GM19193 (cell line): ENCODE data around the gene NUP205.

Source experiments
- POLR2A ChIP-seq: IDR thresholded peaks from 4 replicates; pipeline ENCODE4 v1.6.1; 2011; ENCODE audit not compliant: insufficient read depth, insufficient read length; ENCODE audit errors: extremely low read depth

The NUP205 gene

DNA sequence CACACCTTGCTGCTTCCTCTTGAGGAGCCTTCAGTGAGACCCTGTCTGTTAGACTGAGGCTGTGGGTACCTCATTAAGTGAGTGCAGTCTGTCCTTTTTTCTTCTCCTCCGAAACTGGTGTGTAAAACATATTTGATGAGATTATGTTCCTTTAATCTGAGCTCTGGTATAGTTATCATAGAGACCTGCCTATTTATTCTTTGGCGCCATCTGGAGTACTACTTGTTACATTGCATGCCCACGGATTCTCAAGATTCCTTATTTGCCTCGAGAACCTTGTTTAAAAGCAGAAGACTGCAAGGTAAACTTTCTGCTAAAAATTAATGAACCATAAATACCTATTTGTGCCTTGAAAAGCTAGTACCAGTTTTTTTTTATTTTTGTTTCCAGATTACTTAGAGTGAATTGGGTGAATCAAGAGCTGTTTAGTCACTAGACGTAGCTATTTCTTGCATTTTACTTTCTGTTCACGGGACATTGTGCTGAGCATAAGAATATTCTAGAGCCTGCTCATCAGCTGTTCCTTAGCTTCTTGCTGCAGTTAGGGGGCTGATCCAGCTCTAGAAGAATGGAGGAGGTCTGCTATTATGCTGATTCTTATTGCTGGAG is 87.7 kb downstream of the NUP205 start:
- no peak for TF ChIP-seq POLR2A

DNA sequence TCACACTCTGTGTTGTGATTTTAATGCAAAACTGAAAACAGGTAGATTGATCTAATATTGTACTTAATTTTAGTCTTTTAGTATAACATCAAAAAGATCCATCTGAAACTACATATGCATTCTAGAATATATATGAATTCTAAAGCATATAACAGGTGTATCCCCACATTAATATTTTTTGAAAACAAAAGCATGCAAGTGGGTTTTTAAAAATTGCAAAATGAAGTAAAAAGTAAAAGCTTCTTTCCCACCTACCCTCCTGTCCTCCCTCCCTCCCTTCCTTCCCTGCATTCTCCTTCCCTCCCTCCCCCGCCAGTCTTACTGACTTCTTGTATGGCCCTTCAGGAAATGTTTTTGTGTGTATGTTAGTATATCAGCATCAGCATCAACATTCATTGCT is 90.0 kb downstream of the NUP205 start:
- TF ChIP-seq POLR2A = no peak

DNA sequence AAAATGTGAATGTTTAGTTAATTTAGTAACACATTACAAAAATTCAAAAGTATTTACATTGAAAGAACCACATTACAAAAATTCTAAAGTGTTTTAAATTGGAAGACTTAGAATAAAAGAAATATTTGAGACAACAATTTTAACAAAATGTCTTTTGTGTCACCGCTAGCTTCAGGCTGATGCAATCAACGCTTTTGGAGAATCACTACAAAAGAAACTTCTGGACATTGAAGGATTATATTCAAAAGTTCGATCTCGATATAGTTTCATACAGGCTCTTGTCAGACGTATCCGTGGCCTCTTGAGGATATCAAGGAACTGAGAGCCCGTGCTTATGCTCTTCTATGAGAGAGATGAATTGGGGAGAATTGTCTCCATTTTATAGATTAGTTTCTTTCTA is 90.5 kb downstream of the NUP205 start:
- no peak for TF ChIP-seq POLR2A

DNA sequence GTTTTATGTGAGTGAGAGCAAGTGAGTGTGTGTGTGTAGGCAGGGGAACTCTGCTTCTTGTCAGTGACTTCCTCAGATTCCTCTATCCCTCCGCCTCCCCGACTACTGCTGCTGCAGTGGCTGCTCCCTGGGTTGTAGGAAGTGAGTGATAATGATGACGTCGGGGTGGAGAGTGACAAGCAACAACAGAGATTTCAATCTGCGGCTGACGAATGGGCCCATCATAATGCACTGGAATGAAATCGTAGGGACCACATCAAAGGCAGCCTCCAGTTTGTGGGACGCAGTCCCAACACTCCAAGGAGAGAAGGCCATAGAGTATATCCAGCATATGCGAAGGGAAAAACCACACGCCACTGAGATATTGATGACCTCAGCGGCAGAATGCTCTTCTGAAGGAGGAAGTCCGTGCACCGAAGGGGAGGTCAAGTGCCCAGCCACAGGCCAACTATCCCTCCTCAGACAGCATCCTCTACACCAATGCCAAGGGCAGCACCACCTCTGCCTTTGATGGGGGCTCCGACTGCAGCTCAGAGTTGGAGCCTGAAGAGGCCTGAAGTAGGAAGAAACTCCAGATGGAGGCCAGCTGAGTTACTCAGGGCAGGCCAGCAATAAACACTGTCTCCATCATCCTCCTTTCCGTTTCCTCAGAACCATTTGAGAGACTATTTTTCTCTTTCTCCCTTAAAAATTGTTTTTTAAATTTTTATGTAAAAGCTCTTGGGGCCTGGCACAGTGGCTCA is 93.3 kb downstream of the NUP205 start:
- no peak for TF ChIP-seq POLR2A

DNA sequence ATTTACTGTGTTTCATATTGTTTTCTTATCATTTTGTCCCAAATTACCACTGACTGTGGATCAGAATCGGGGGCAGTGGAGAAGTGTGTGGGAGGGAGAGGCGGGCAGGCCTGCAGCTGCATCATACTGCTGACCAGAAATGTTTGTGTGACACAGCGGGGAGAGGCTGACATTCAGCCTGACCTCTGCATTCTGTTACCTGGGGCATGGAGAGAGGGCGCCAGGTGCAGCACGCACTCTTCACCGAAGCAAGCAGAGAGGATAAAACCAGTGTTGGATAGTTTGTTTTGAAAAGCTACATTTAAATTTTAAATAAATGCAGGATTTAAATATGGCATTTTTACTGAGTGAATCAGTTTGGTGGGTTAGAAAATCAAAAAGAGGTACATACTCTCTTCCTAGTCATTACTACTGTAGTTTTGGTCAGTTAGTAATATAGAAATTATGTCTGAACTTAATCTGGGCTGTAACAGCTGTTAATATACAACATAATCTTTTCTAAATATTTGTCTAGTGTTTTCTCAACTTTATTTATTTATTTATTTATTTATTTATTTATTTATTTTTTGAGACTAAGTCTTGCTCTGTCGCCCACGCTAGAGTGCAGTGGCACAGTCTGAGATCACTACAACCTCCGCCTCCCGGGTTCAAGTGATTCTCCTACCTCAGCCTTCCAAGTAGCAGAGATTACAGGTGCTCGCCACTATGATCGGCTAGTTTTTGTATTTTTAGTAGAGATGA is 95.8 kb downstream of the NUP205 start:
- no peak for TF ChIP-seq POLR2A

DNA sequence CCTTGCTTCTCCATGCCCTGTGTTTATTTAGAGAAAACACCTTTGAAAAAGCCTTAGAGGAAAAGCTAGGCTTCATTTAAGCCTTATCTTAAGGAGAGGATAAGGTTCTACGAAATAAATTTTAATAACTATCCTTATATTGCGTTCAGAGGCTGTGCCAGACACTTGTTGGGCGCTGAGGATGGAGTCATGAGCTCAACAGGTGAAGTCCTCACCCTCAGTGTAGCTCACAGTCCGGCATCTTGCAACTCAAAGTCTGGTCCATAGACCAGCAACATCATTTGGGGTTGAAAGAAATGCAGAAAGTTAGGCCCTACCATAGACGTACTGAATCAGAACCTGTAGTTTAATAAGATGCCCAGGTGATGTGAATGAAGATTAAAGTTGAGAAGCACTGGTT is 100.8 kb downstream of the NUP205 start:
- no peak for TF ChIP-seq POLR2A

DNA sequence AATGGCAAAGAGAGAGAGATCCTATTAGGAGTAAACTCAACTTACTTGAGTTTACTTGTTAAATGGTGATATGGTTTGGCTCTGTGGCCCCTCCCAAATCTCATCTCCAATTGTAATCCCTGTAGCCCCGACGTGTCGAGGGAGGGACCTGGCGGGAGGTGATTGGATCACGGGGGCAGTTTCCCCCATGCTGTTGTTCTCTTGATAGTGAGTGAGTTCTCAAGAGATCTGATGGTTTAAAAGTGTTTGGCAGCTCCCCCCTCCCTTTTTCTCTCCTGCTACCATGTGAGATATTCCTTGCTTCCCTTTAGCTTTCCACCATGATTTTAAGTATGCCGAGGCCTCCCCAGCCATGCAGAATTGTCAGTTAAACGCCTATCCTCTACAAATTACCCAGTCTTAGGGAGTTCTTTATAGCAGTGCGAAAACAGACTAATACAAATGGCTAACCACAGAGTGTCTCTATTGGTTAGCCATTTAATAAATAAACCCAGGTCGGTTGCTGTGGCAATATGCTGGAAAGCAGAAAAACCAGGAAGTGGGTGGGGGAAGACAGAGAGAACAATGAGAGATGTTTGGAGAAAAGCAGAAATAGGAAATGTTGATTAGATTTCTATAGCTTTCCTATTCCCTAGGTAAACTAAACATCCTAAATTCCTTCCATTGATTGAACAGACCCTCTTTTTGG is 101.6 kb downstream of the NUP205 start:
- TF ChIP-seq POLR2A = no peak

DNA sequence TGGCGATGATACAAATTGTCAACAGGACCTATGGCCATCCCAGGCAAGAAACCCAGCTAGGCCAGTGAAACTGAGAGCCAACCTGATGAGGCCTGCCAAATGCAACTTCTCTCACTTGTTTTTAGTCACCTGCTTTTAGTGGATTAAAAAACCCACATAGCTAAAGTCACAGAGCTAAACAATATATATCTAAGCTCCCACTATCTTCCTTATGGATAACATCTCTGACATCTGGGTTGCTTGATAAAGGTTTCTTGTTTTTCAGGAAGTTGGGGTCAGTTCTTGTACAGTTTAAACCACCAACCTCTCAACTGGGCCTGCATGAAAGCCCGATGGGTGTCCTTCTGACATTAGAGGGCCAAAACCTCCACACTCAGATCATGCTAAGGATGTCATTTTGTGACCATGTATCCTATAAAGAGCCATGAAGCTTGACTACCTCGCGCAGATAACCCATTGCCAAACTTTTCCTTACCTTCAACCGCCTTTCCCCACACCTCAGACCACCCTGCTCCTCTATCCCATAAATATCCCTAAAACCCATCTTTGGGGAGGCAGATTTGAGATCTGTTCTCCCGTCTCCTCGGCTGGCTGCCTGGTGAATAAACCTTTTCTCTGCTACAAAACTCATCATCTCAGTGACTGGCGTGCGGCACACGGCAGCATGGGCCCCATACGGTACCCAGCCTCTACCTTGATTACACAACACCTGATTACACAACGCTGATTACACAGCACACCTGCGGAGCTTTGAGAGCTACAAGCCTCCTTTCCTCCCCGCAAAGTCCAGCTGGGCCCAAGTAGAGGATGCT is 103.8 kb downstream of the NUP205 start:
- TF ChIP-seq POLR2A = no peak

DNA sequence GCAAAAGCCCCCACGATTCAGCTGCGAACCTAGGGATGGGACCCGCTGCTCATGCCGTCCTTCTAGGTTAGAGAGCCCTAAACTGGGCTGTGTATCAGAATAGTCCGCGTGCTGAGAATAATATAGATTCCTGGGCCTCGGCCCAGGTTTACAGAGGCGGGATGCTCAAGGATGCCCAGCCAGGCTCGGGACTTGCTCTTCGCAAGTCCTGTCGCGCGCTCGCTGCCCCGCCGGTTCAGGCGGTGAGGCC is 104.3 kb downstream of the NUP205 start:
- TF ChIP-seq POLR2A = no peak

DNA sequence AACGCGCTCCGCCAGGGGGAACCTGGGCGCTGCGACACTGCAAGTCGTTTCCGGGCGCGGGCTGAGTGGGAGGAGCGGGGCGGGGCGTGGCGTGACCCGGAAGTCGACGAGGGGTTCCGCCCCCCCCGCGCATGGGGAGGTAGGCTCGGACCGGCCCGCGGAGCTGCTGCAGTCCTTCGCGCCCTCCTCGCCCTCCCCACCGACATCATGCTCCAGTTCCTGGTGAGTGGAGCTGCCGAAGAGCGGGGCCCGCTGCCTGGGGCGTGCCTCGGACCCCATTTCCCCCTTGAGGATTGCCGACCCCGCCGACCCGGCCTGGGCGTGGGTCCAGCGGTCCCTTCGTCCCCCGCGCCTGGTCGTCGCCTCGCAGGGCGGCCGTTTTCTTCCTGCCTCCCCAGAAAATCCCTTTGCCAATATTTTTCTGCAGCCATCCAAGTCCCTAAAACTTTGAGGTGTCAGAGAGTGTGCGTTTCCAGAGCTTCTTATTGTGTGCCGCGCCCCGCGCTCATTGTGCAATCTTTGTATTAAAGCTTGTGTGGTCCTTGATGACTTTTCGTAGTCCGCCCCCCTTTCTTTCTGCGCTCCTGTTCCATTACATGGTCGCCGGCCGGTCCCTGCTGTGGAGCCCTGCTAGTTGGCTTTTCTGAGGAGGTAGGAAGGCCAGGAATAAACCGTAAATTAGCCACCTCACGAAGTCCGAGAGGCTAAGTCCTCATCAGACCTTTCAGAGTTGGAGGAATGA is 104.8 kb downstream of the NUP205 start, which contains the start of gene STMP1:
Gene STMP1, plus strand, starts transcription at position 142 of the 742 bp plus-strand sequence.
- TF ChIP-seq POLR2A = peak; percentile 95

DNA sequence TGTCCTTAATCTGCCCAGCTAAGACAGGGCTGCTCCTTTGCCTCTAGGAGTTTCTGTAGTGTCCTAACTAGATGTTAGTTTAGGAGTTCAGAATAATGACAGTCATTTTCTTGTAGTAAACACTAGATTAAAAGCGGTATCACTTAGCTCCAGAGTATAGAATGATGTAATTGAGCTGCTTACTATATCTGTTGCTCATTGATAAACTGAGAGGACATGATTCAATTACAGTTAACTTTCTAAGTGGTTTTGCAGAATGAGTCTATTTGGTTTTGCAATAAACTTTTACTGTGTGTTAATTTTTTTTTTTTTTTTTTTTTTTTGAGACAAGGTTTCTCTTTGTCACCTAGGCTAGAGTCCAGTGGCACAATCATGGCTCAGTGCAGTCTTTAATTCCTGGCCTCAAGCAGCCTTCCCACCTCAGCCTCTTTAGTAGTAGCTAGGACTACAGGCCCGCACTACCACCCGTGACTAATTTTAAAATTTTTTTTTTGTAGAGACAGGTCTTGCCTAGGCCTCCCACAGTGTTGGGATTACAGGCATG is 106.4 kb downstream of the NUP205 start:
- no peak for TF ChIP-seq POLR2A

DNA sequence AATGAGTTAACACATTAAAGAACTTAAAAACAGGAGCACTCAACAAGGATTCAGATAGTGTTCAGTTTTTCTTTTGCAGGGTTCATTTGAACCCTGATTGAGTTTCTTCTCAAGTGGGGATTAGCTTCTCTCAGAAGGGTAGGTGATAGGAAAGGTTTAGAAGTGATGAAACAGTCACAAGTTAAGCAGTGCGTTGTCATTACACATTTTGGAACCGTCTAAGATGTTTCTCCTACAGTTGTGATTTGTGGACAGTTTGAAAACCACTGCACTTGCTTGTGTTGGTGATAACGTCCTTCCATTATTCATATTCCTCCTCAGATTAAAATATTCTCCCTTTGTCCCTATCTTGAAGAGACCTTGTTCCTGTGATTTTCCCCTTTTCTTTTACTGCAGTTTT is 107.3 kb downstream of the NUP205 start:
- TF ChIP-seq POLR2A = no peak

DNA sequence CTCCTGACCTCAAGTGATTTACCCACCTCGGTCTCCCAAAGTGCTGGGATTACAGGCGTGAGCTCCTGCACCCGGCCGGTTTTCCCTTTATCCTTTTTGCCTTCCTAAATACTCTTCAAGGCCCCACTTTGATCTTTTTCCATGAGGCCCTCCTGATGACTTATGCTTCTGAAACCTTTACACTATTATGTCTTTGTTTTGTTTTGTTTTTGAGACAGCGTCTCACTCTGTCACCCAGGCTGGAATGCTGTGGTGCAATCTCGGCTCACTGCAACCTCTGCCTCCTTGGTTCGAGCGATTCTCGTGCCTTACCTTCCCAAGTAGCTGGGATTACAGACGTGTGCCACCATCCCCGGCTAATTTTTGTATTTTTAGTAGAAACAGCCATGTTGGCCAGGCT is 108.4 kb downstream of the NUP205 start:
- TF ChIP-seq POLR2A = no peak

DNA sequence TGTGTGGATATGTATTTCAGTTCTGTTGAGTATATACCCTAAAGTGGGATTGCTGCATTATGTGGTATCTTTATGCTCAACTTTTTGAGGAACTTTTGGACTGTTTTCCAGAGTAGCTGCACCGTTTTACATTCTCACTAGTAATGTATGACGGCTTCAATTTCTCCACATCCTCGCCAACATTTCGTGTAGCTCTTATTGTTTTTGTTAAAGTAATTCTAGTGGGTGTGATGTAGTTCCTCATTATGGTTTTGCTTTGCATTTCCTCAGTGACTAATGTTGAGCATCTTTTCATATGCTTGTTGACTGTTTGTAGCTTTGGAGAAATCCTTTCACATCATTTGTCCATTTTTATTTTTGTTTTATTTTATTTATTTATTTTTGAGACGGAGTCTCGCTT is 109.1 kb downstream of the NUP205 start:
- no peak for TF ChIP-seq POLR2A

DNA sequence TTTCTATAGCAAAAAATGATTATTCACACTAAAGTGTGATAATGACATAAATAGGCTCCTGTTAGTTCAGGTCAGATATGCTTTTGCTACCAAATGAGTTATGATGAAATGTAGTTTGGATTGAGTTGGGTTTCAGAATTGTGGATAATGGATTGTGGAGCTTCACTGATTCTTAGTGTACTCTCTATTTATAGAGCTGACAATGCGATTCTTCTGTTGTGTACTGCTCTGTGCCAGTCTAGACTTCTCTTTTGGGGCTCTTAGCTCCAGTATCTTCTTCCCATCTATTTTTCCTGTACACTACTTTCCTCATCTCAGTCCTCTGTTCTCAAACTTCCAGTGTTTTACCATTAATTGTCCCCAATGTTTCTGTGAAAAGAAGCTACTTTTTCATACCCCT is 112.1 kb downstream of the NUP205 start:
- TF ChIP-seq POLR2A = no peak

DNA sequence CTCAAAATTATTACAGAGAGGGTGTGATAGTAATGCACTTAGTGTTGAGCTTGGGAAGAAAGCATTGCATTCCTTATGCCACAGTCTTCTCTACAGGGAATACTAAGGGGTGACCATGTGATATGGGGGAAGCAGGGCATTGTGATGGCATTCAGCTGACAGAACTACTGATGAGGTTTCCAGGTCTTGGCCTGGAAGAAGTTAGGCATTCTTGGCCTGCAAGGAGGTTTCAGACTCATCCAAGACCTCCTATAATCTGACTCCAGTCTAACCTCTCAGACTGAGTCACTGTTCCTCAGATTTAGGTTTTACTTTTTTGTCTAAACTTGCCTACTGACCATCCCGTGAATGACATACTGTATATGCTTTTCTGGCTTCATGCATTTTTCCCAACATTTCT is 112.5 kb downstream of the NUP205 start:
- no peak for TF ChIP-seq POLR2A
